ENCODE results near the gene OBSCN. TPM values are rescaled to one million over a fixed set of nuclear protein-coding genes. Genes with fewer than 3 reads are reported as not detected.

Gene OBSCN
- total and polyA plus RNA-seq, 10 of the 15 experiments (the other 5 are each of a cell fraction or from before 2014, with no cell fraction given) = 0.01 to 0.36 (median 0.08) TPM; not detected in 2

- intact Hi-C loops (cut with micrococcal nuclease; ENCODE audit: unreplicated experiment) (no loop called here), in situ Hi-C loops (cut with MboI) (no loop called here)
- POLR2A ChIA-PET = no interaction called here
- TF ChIP-seq, protein P1, sequence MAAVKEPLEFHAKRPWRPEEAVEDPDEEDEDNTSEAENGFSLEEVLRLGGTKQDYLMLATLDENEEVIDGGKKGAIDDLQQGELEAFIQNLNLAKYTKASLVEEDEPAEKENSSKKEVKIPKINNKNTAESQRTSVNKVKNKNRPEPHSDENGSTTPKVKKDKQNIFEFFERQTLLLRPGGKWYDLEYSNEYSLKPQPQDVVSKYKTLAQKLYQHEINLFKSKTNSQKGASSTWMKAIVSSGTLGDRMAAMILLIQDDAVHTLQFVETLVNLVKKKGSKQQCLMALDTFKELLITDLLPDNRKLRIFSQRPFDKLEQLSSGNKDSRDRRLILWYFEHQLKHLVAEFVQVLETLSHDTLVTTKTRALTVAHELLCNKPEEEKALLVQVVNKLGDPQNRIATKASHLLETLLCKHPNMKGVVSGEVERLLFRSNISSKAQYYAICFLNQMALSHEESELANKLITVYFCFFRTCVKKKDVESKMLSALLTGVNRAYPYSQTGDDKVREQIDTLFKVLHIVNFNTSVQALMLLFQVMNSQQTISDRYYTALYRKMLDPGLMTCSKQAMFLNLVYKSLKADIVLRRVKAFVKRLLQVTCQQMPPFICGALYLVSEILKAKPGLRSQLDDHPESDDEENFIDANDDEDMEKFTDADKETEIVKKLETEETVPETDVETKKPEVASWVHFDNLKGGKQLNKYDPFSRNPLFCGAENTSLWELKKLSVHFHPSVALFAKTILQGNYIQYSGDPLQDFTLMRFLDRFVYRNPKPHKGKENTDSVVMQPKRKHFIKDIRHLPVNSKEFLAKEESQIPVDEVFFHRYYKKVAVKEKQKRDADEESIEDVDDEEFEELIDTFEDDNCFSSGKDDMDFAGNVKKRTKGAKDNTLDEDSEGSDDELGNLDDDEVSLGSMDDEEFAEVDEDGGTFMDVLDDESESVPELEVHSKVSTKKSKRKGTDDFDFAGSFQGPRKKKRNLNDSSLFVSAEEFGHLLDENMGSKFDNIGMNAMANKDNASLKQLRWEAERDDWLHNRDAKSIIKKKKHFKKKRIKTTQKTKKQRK (IDR thresholded peaks at IDR 0.05; ENCODE audit: low read depth, low read length) = no peak
- TF ChIP-seq RFX5 (IDR thresholded peaks at IDR 0.05; ENCODE audit: low read depth, low read length) = no peak
- TF ChIP-seq ESRRA (IDR thresholded peaks at IDR 0.05; ENCODE audit: low read length) = no peak
- TF ChIP-seq RAD21 (IDR thresholded peaks at IDR 0.05; ENCODE audit: insufficient read depth, low read depth, low read length) = no peak
- TF ChIP-seq MTA3 (IDR thresholded peaks at IDR 0.05; ENCODE audit: borderline replicate concordance, low read length) = no peak
- TF ChIP-seq CHD4 (IDR thresholded peaks at IDR 0.05) = no peak
- no peak for TF ChIP-seq POLR2AphosphoS2 (IDR thresholded peaks at IDR 0.05; ENCODE audit: low read depth, low read length)
- no peak for TF ChIP-seq CEBPB (IDR thresholded peaks at IDR 0.05; ENCODE audit: borderline replicate concordance in 1 of 2, low read depth in 2 of 2, low read length in 2 of 2)
- no peak for TF ChIP-seq E4F1 (IDR thresholded peaks at IDR 0.05; ENCODE audit: borderline replicate concordance, partially characterized antibody)
- no peak for TF ChIP-seq EED (IDR thresholded peaks at IDR 0.05; ENCODE audit: low read depth)
- no peak for TF ChIP-seq RELA (IDR thresholded peaks at IDR 0.05; ENCODE audit: borderline replicate concordance, partially characterized antibody)
- no peak for TF ChIP-seq SMARCA5 (IDR thresholded peaks at IDR 0.05)
- TF ChIP-seq, protein P2, sequence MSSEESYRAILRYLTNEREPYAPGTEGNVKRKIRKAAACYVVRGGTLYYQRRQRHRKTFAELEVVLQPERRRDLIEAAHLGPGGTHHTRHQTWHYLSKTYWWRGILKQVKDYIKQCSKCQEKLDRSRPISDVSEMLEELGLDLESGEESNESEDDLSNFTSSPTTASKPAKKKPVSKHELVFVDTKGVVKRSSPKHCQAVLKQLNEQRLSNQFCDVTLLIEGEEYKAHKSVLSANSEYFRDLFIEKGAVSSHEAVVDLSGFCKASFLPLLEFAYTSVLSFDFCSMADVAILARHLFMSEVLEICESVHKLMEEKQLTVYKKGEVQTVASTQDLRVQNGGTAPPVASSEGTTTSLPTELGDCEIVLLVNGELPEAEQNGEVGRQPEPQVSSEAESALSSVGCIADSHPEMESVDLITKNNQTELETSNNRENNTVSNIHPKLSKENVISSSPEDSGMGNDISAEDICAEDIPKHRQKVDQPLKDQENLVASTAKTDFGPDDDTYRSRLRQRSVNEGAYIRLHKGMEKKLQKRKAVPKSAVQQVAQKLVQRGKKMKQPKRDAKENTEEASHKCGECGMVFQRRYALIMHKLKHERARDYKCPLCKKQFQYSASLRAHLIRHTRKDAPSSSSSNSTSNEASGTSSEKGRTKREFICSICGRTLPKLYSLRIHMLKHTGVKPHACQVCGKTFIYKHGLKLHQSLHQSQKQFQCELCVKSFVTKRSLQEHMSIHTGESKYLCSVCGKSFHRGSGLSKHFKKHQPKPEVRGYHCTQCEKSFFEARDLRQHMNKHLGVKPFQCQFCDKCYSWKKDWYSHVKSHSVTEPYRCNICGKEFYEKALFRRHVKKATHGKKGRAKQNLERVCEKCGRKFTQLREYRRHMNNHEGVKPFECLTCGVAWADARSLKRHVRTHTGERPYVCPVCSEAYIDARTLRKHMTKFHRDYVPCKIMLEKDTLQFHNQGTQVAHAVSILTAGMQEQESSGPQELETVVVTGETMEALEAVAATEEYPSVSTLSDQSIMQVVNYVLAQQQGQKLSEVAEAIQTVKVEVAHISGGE (CRISPR knock-in tag; IDR thresholded peaks at IDR 0.05) = no peak
- no peak overlapping the region for H3K4me2 ChIP-seq (ENCODE audit: control insufficient read depth, insufficient read depth)
- no peaks in the 10 kb centered on the region; the same call in 2 of the 3 replicates for H3K9me3 ChIP-seq (replicated peaks; ENCODE audit: control insufficient read depth, insufficient read depth, low read length)
- no peaks in the 10 kb centered on the region for H3K36me3 ChIP-seq (ENCODE audit: control insufficient read depth in 2 of 2, insufficient read depth in 2 of 2, low read length in 1 of 2)
- ATAC-seq (no peak), DNase-seq (ENCODE audit: low read depth, low spot score) (no peak), FAIRE-seq (no peak)
- no peak overlapping the region for H3K27ac ChIP-seq (ENCODE audit: control insufficient read depth, insufficient read depth)
- SMC1A ChIA-PET (ENCODE audit: uncharacterized antibody, unreplicated experiment) = no interaction called here
- H3K4me3 ChIP-seq = no peak overlapping the region
- H3K9ac ChIP-seq (ENCODE audit: control insufficient read depth, insufficient read depth, low read length) = no peak overlapping the region
- H3K4me1 ChIP-seq (ENCODE audit: control insufficient read depth, insufficient read depth, low read length) = no peaks in the 10 kb centered on the region
- H4K20me1 ChIP-seq (ENCODE audit: control insufficient read depth, insufficient read depth) = no peaks in the 10 kb centered on the region
- WGBS (ENCODE audit: insufficient coverage, insufficient replicate concordance, low lambda C conversion rate, missing lambda C conversion rate) = 8% methylated on average over 7 of the region's 7 CpGs
- no peak overlapping the region for H2AFZ ChIP-seq (ENCODE audit: control insufficient read depth, low read depth, low read length)
- CTCF ChIA-PET = no interaction called here
- no peaks in the 10 kb centered on the region; a peak in 1 of 4 replicates for H3K27me3 ChIP-seq (replicated peaks in 1 of 2; ENCODE audit: control insufficient read depth in 2 of 2, insufficient read depth in 2 of 2, low read length in 1 of 2)
- H3K79me2 ChIP-seq (ENCODE audit: control insufficient read depth, insufficient read depth, low read length) = no peaks in the 10 kb centered on the region
- RAD21 ChIA-PET (ENCODE audit: unreplicated experiment) = no interaction called here
- no TSS peak for BruUV-seq (replicated peaks)
Measured at GRCh38 chr1:228347181-228347580, 139.3 kb downstream of the OBSCN start.
